A549 treated with CpdA at 1 μM for 4 hours (cell line): ENCODE measurements around the gene BRAP. TPM values are rescaled to one million over a fixed set of nuclear protein-coding genes. Genes with fewer than 3 reads are reported as not detected.

ENCODE experiments used
- total RNA-seq: library from RNA; stranded (reverse); fragments of 200-300 nt; extraction: Qiagen RNA extraction; gene quantifications from 5 replicates; pipeline ENCODE4 v1.2.3, GENCODE V29; 2022; ENCODE audit warnings: low read depth

BRAP gene
- 13.4 to 14.3 TPM (median 13.7 TPM) in 5 replicates for total RNA-seq

GRCh38 chr12:111685811-111686573 is at the start of gene BRAP, which contains the start of gene ACAD10:
TSS of gene BRAP (minus strand) at chr12:111685956. CDS start at chr12:111685792, 164 bp downstream.
TSS of gene ACAD10 (plus strand) at chr12:111686053. CDS start at chr12:111692710, 6,657 bp downstream.

GRCh38 chr12:111598637-111599452 is 86.9 kb downstream of the BRAP start, which contains the start of gene ATXN2:
TSS of gene ATXN2 (minus strand) at chr12:111599315. CDS start at chr12:111599034, 281 bp downstream.

Other genes with a start within 250 kb of the BRAP start
- gene ATXN2, start 86.6 kb downstream of the BRAP start, total RNA-seq, result 37.8 to 48.6 TPM (median 41.4 TPM) in 5 replicates
- 9.0 to 12.6 TPM (median 11.2 TPM) in 5 replicates for gene ACAD10, start 97 bp upstream of the BRAP start, total RNA-seq
- gene ALDH2, start 81.0 kb upstream of the BRAP start, total RNA-seq, result 72.5 to 94.0 TPM (median 90.8 TPM) in 5 replicates
- gene MAPKAPK5, start 156.3 kb upstream of the BRAP start, total RNA-seq, result 52.6 to 63.1 TPM (median 57.8 TPM) in 5 replicates